ENCODE results near the gene MUC3A. TPM values are rescaled to one million over a fixed set of nuclear protein-coding genes. Genes with fewer than 3 reads are reported as not detected.
"Not testable (repeated sequence)": the region's sequence is repeated elsewhere in the genome, so short reads cannot be mapped to it uniquely, and the experiment has no call there.

The MUC3A gene
- total RNA-seq, 1 experiment from 2014 or later: 29.2 TPM

- H3K4me1 Mint-ChIP-seq; H3K23ac ChIP-seq (ENCODE audit: insufficient read length, low read depth, low read length); H4K20me1 ChIP-seq (ENCODE audit: control insufficient read depth, insufficient read depth, insufficient read length); H4K8ac ChIP-seq (replicated peaks; ENCODE audit: insufficient read length, low read depth, low read length); DNase-seq; H3K79me2 ChIP-seq (ENCODE audit: insufficient read depth, low read length); H3K9me3 ChIP-seq (ENCODE audit: control insufficient read depth, low read depth, low read length); H2BK5ac ChIP-seq (ENCODE audit: insufficient read length, low read length); H3K4me2 ChIP-seq (ENCODE audit: insufficient read depth, insufficient read length, low read length); H2BK120ac ChIP-seq (ENCODE audit: low read depth, low read length, poor library complexity, severe bottlenecking); H3K4me3 Mint-ChIP-seq; H2AFZ ChIP-seq (ENCODE audit: low read length); H3K36me3 Mint-ChIP-seq (ENCODE audit: insufficient read depth in 1 of 3, low read depth in 3 of 3); H2BK12ac ChIP-seq (ENCODE audit: insufficient read length, low read depth, low read length); H3K27me3 ChIP-seq (ENCODE audit: insufficient read depth, low read length); H3K56ac ChIP-seq (ENCODE audit: insufficient read length, low read depth, low read length); H3T11ph ChIP-seq (ENCODE audit: low read length); H3K9ac ChIP-seq (ENCODE audit: extremely low read depth, insufficient read length, low read length); H3K27ac ChIP-seq (ENCODE audit: insufficient read length, low read depth, low read length); H4K91ac ChIP-seq (ENCODE audit: insufficient read length, low read depth, low read length); H3K27me3 Mint-ChIP-seq (ENCODE audit: low read depth); H3K4me1 ChIP-seq (ENCODE audit: insufficient read depth, low read length); H3K23me2 ChIP-seq (ENCODE audit: insufficient read length, low read depth, low read length, poor library complexity, severe bottlenecking); H2BK20ac ChIP-seq (ENCODE audit: low read depth, low read length, poor library complexity, severe bottlenecking); H2BK15ac ChIP-seq (ENCODE audit: low read depth, low read length); H3K18ac ChIP-seq (ENCODE audit: insufficient read length, low read depth, low read length); H2AK5ac ChIP-seq (ENCODE audit: insufficient read length, low read length); H3K27ac Mint-ChIP-seq; H3K4ac ChIP-seq (ENCODE audit: low read depth, low read length); H3K14ac ChIP-seq (ENCODE audit: insufficient read depth, low read length); H4K5ac ChIP-seq (ENCODE audit: insufficient read length, low read depth, low read length); H3K79me1 ChIP-seq (ENCODE audit: insufficient read depth, low read depth, low read length, poor library complexity, severe bottlenecking): not testable (repeated sequence)
- peaks cover 10 to 22% of the 10 kb centered on the region in 2 experiments for H3K9me3 Mint-ChIP-seq
- no CpG with 5 or more reads among the region's 8 CpGs for WGBS (ENCODE audit: extremely low coverage, insufficient read length, low lambda C conversion rate)
Measured at GRCh38 chr7:101002333-101002732, 53.0 kb downstream of the MUC3A start.

GRCh38 chr7:101007361-101007760 is 58.0 kb downstream of the MUC3A start:
- not testable (repeated sequence) for H2BK15ac ChIP-seq (ENCODE audit: low read depth, low read length); H3K79me2 ChIP-seq (ENCODE audit: insufficient read depth, low read length); H3K14ac ChIP-seq (ENCODE audit: insufficient read depth, low read length); H2AK5ac ChIP-seq (ENCODE audit: insufficient read length, low read length); H3K27ac ChIP-seq (ENCODE audit: insufficient read length, low read depth, low read length); H3K79me1 ChIP-seq (ENCODE audit: insufficient read depth, low read depth, low read length, poor library complexity, severe bottlenecking); H4K8ac ChIP-seq (replicated peaks; ENCODE audit: insufficient read length, low read depth, low read length); H3K4me3 Mint-ChIP-seq; H2AFZ ChIP-seq (ENCODE audit: low read length); H3K4me1 ChIP-seq (ENCODE audit: insufficient read depth, low read length); H3T11ph ChIP-seq (ENCODE audit: low read length); H3K23ac ChIP-seq (ENCODE audit: insufficient read length, low read depth, low read length); H2BK5ac ChIP-seq (ENCODE audit: insufficient read length, low read length); H3K18ac ChIP-seq (ENCODE audit: insufficient read length, low read depth, low read length); H3K4me2 ChIP-seq (ENCODE audit: insufficient read depth, insufficient read length, low read length); H3K56ac ChIP-seq (ENCODE audit: insufficient read length, low read depth, low read length); H2BK12ac ChIP-seq (ENCODE audit: insufficient read length, low read depth, low read length); H3K4ac ChIP-seq (ENCODE audit: low read depth, low read length); H4K20me1 ChIP-seq (ENCODE audit: control insufficient read depth, insufficient read depth, insufficient read length); H3K27ac Mint-ChIP-seq; H4K91ac ChIP-seq (ENCODE audit: insufficient read length, low read depth, low read length); H3K27me3 Mint-ChIP-seq (ENCODE audit: low read depth); H3K27me3 ChIP-seq (ENCODE audit: insufficient read depth, low read length); H3K4me1 Mint-ChIP-seq; H2BK20ac ChIP-seq (ENCODE audit: low read depth, low read length, poor library complexity, severe bottlenecking); DNase-seq; H2BK120ac ChIP-seq (ENCODE audit: low read depth, low read length, poor library complexity, severe bottlenecking); H3K23me2 ChIP-seq (ENCODE audit: insufficient read length, low read depth, low read length, poor library complexity, severe bottlenecking); H3K9me3 ChIP-seq (ENCODE audit: control insufficient read depth, low read depth, low read length); H4K5ac ChIP-seq (ENCODE audit: insufficient read length, low read depth, low read length); H3K9ac ChIP-seq (ENCODE audit: extremely low read depth, insufficient read length, low read length)
- no CpG with 5 or more reads among the region's 2 CpGs for WGBS (ENCODE audit: extremely low coverage, insufficient read length, low lambda C conversion rate)
- H3K9me3 Mint-ChIP-seq: peaks cover 2 to 12% of the 10 kb centered on the region in 2 experiments; a peak in 4 of 5 replicates
- H3K36me3 Mint-ChIP-seq (ENCODE audit: insufficient read depth in 1 of 3, low read depth in 3 of 3): peaks cover 0 to 31% (median 11%) of the 10 kb centered on the region in 3 experiments; a peak in 5 of 7 replicates

Measured in H9 (cell line).